ENCODE data around the gene ATP11A.

The ATP11A gene

DNA sequence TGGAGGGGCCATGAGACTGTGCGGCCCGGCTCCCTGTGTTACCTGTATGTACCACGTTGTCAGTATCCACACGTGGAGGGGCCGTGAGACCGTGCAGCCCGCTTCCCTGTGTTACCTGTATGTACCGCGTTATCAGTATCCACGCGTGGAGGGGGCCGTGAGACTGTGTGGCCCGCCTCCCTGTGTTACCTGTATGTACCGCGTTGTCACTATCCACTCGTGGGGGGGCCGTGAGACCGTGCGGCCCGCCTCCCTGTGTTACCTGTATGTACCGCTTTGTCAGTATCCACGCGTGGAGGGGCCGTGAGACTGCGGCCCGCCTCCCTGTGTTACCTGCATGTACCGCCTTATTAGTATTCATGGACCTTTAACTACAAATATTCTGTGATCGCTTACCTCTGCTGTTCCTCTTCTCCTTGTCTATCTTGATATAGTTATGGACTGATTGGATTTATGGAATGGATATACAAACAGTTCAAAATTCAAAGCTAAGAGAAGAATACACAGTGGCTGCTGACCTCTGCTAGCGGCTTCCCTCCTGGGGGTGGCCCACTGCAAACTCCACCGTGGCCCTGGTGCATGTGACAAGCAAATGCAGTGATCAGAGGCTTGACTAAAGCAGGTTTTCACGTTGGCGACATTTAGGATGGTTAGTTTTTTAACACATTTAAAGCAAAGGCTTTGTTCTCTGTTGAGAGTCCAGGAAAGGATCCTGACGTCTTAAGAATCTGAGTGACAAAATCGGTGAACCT lies 38.7 kb downstream of the ATP11A start:
- FAIRE-seq (no peak), DNase-seq (ENCODE audit: insufficient read length, low spot score) (no peak)
- TF ChIP-seq, protein P1, sequence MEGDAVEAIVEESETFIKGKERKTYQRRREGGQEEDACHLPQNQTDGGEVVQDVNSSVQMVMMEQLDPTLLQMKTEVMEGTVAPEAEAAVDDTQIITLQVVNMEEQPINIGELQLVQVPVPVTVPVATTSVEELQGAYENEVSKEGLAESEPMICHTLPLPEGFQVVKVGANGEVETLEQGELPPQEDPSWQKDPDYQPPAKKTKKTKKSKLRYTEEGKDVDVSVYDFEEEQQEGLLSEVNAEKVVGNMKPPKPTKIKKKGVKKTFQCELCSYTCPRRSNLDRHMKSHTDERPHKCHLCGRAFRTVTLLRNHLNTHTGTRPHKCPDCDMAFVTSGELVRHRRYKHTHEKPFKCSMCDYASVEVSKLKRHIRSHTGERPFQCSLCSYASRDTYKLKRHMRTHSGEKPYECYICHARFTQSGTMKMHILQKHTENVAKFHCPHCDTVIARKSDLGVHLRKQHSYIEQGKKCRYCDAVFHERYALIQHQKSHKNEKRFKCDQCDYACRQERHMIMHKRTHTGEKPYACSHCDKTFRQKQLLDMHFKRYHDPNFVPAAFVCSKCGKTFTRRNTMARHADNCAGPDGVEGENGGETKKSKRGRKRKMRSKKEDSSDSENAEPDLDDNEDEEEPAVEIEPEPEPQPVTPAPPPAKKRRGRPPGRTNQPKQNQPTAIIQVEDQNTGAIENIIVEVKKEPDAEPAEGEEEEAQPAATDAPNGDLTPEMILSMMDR (IDR thresholded peaks at IDR 0.05; ENCODE audit: insufficient read depth, missing control alignments): no peak

DNA sequence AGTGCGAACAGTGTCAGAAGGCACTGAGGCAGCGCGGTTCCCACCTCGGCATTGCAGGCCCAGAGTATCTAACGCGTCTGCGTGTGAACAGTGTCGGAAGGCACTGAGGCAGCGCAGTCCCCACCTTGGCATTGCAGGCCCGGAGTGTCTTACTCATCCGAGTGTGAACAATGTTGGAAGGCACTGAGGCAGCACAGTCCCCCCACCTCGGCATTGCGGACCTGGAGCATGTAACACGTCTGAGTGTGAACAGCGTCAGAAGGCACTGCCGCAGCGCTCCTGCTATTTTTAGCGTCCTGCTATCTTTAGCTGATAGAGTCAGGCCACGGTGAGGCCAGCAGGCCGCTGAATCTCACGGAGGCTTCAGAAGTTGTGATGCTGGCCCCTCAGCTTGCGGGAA lies 39.6 kb downstream of the ATP11A start:
- TF ChIP-seq, protein P1 (IDR thresholded peaks at IDR 0.05; ENCODE audit: insufficient read depth, missing control alignments): no peak
- DNase-seq (ENCODE audit: insufficient read length, low spot score) (no peak), FAIRE-seq (no peak)

DNA sequence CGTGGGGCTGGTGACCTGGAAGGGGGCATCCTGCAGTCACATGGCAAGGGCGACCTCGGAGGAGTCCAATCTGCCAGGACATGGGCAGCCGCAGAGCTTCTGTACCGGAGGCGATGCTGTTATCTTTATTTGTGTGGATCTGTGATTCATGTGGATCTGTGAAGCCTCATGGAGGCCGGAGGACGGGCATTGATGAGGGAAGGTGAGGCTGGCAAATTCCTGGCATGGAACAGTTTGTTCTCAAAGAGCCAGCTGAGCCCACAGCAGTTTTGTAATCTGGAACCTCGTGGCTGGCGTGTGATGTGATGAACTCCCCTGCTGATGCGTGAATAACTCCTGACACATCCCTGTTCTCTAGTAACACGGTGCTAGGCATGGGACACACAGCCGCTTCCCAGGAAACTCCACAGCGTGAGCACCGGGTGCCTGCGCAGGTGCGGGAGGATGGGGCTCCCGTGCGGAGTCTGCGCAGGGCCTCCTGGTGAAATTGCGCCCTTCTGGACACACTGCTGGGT lies 40.4 kb downstream of the ATP11A start:
- DNase-seq (ENCODE audit: insufficient read length, low spot score) (no peak), FAIRE-seq (no peak)
- TF ChIP-seq, protein P1 (IDR thresholded peaks at IDR 0.05; ENCODE audit: insufficient read depth, missing control alignments): no peak

DNA sequence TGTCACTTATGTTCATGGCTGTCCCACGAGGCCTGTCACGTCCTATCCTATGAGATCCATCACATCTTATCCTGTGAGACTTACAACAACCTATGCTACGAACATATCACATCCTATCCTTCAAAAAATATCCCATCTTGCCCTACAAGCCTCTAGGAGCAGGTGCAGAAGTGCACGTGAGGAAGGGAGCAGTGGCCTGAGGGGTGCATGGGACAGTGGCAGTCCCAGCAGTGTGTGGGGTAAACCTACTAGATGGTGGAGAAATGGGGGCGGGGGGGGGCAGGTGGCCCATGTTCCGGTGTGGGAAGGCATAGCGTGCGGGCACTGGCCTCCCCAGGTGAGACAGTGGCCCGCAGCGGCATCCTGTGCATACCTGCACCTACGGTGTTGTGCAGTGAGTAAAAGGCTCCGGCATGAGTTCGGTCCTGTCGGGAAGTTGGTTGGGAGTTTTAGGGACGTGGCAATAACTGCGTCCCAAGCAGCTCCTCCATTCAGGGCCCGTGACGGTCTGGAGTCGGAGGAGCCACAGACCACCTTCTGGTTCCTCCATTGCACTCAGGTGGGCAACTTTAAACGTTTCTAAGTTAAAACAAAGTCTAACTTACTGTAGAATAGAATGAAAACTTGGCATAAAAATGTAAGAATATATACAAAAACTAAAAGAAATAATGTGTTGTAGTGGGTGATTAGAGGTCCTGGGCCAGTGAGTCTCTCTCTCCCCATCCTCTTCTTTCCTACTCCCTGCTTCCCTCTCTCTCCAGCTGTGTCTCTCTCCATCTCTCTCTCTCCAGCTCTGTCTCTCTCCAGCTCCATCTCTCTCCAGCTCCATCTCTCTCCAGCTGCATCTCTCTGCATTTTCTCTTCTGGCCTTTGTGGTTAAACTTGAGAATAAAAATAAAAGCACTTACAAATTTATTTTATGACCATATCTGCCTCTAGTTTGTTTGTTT lies 42.1 kb downstream of the ATP11A start:
- FAIRE-seq (no peak), DNase-seq (ENCODE audit: insufficient read length, low spot score) (no peak)
- TF ChIP-seq, protein P1 (IDR thresholded peaks at IDR 0.05; ENCODE audit: insufficient read depth, missing control alignments): no peak

DNA sequence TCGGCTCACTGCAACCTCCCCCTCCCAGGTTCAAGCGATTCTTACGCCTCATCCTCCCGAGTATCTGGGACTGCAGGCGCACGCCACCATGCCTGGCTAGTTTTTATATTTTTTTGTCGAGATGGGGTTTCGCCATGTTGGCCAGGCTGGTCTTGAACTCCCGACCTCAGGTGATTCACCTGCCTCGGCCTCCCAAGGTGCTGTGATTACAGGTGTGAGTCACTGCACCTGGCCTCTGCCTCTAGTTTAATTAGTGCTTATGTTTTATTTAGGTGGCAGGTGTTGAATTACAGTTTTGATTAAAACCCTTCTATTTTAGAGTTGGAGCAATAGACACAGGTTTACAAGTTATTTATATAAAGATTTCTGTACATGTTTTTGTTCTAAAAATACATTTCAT lies 42.8 kb downstream of the ATP11A start:
- FAIRE-seq: no peak
- no peak for DNase-seq (ENCODE audit: insufficient read length, low spot score)
- TF ChIP-seq, protein P1 (IDR thresholded peaks at IDR 0.05; ENCODE audit: insufficient read depth, missing control alignments): no peak

DNA sequence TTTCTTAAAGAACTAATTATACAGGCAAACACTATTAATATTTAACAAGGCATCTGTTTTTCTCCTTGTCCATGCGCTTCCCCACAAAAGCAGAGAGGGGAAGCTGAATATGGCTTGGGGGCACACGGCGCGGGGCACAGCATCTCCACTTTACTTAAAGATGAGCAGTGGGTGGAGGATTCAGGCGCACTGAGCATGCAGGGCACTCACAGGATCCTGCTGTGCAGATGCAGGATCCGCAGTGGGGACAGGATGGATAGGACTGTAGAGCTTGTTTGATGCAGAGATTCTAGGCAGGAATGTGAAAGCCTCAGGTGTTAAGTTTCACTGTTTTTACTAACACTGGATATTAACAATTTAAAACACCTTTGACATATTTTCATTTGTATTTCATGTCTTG lies 43.3 kb downstream of the ATP11A start:
- TF ChIP-seq, protein P1 (IDR thresholded peaks at IDR 0.05; ENCODE audit: insufficient read depth, missing control alignments): no peak
- DNase-seq (ENCODE audit: insufficient read length, low spot score) (no peak), FAIRE-seq (no peak)
